T47D (cell line): ENCODE results near the gene CLK1.

Experiments used
- DNase-seq, 2 experiments: peaks; one replicate each; pipeline versions ENCODE4 v3.0.0 to v3.0.0-alpha.2; 2011 to 2012; ENCODE audit warnings: low read depth in 1 of 2, low spot score in 1 of 2
- JUND ChIP-seq: IDR thresholded peaks from 2 replicates; pipeline ENCODE4 v1.6.1; 2012; ENCODE audit warnings: low read depth
- in situ Hi-C: cut with HindIII; loops from 2 replicates; pipeline ENCODE4 v1.10.0; 2016; ENCODE audit warnings: low sequenced_read_pairs, low pct_unique_long_range_greater_than_20kb

CLK1 gene

GRCh38 chr2:200812122-200813022 is 52.1 kb downstream of the CLK1 start:
- TF ChIP-seq JUND, result no peak
- in situ Hi-C loops, result no loop called here
- DNase-seq, result peak; percentile 34 to 73

- TF ChIP-seq JUND, result no peak
- peak; percentile 74 to 96 for DNase-seq
- in situ Hi-C loops, result no loop called here
Observed at GRCh38 chr2:200811333-200812121, 52.9 kb downstream of the CLK1 start, which contains the start of gene BZW1. TSS of gene BZW1 (plus strand) at chr2:200811910. CDS start at chr2:200813218, 1,308 bp downstream.

GRCh38 chr2:200810998-200811332 is 53.5 kb downstream of the CLK1 start:
- in situ Hi-C loops, result no loop called here
- TF ChIP-seq JUND, result no peak
- no peak for DNase-seq

- peak in 1 of 2 experiments; percentile 44 for DNase-seq
- in situ Hi-C loops, result no loop called here
- TF ChIP-seq JUND, result no peak
Observed at GRCh38 chr2:200810252-200810997, 54.0 kb downstream of the CLK1 start.

- in situ Hi-C loops, result no loop called here
- no peak for TF ChIP-seq JUND
- DNase-seq, result no peak
Observed at GRCh38 chr2:200809506-200810251, 54.8 kb downstream of the CLK1 start.
